Peyer's patch (tissue), 4 donors: ENCODE results near the gene AGBL4. TPM values are rescaled to one million over a fixed set of nuclear protein-coding genes. Genes with fewer than 3 reads are reported as not detected.

Source experiments
- DNase-seq, 3 donors: peaks; one replicate each; pipeline ENCODE4 v3.0.0-alpha.2; 2017 to 2019
- H3K27ac ChIP-seq, 4 donors: fragments of 200-600 bp; sonication (generic); one replicate each; pipeline ENCODE4 v1.5.1; 2016 to 2019
- H3K27me3 ChIP-seq, 2 donors: fragments of 200-600 bp; sonication (generic); one replicate each; pipeline ENCODE4 v1.5.1; 2019
- H3K36me3 ChIP-seq, 3 donors: fragments of 200-600 bp; sonication (generic); one replicate each; pipeline ENCODE4 v1.5.1; 2016 to 2019
- H3K4me1 ChIP-seq, 4 donors: fragments of 200-600 bp; sonication (generic); one replicate each; pipeline ENCODE4 v1.5.1; 2016 to 2019
- H3K4me3 ChIP-seq, 4 donors: fragments of 200-600 bp; sonication (generic); 1 replicate in 3 of 4; 2 replicates in 1 of 4; pipeline ENCODE4 v1.5.1; 2016 to 2019; ENCODE audit warnings: mild to moderate bottlenecking in 1 of 4
- H3K9me3 ChIP-seq, 4 donors: fragments of 200-600 bp; sonication (generic); one replicate each; pipeline ENCODE4 v1.5.1; 2016 to 2019; ENCODE audit warnings: mild to moderate bottlenecking in 1 of 4
- CTCF ChIP-seq, 6 experiments: fragments of 450-650 bp in 4 of 6; fragments of 200-600 bp in 2 of 6; sonication (generic) in 1 of 6; IDR thresholded peaks; one replicate each; pipeline ENCODE4 v1.5.1; 2017 to 2019; ENCODE audit warnings: antibody characterized with exemption in 6 of 6, mild to moderate bottlenecking in 3 of 6, moderate library complexity in 1 of 6
- POLR2A ChIP-seq, 2 donors: fragments of 450-650 bp; IDR thresholded peaks; one replicate each; pipeline ENCODE4 v1.5.1; 2017; ENCODE audit warnings: antibody characterized with exemption in 2 of 2, mild to moderate bottlenecking in 2 of 2, moderate library complexity in 2 of 2
- total RNA-seq, 4 donors: library from RNA; depleted of rRNA; stranded (reverse); fragments of >200 nt; gene quantifications; one replicate each; pipeline ENCODE4 v1.1.0, GENCODE V29; 2016

AGBL4 gene
- total RNA-seq, 4 donors from 2014 or later: 2.5 TPM; not detected in 3

- no peaks in the 10 kb centered on the region for H3K27me3 ChIP-seq
- no peak overlapping the region for H3K27ac ChIP-seq
- H3K4me3 ChIP-seq: no peak overlapping the region
- DNase-seq: no peak
- H3K9me3 ChIP-seq: no peaks in the 10 kb centered on the region
- H3K4me1 ChIP-seq: no peaks in the 10 kb centered on the region
- TF ChIP-seq POLR2A (IDR thresholded peaks at IDR 0.05): no peak
- TF ChIP-seq CTCF (IDR thresholded peaks at IDR 0.05): no peak
- no peaks in the 10 kb centered on the region for H3K36me3 ChIP-seq
These were observed 824.2 kb downstream of the AGBL4 start for GRCh38 chr1:49199564-49199963.

DNA sequence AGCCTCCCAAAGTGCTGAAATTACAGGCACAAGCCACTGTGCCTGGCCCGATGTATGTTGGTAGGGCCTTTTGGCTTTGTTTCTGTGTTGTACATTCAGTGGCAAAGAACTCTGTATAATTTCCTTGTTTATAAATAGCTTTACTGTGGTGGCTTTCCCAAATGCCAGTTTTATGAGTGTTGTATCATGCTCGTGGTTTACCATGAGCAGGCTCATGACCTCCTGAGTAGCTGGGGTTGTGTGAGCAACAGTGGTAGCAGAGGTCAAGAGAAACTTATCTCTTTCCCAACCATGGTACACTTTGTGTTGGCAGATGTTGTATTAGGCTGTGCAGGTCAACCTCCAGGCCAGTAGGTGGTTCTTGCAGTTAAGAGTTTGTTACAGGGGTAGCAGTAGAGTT is 826.7 kb downstream of the AGBL4 start:
- no peak for DNase-seq
- no peaks in the 10 kb centered on the region for H3K9me3 ChIP-seq
- H3K27ac ChIP-seq: no peak overlapping the region
- no peaks in the 10 kb centered on the region for H3K27me3 ChIP-seq
- no peaks in the 10 kb centered on the region for H3K36me3 ChIP-seq
- no peaks in the 10 kb centered on the region for H3K4me1 ChIP-seq
- TF ChIP-seq CTCF (IDR thresholded peaks at IDR 0.05) (no peak), POLR2A (IDR thresholded peaks at IDR 0.05) (no peak)
- H3K4me3 ChIP-seq: no peak overlapping the region

- Histone ChIP-seq H3K9me3 (no peaks in the 10 kb centered on the region), H3K27ac (no peak overlapping the region), H3K36me3 (no peaks in the 10 kb centered on the region), H3K4me3 (no peak overlapping the region), H3K27me3 (no peaks in the 10 kb centered on the region), H3K4me1 (no peaks in the 10 kb centered on the region)
- no peak for DNase-seq
- no peak for TF ChIP-seq CTCF (IDR thresholded peaks at IDR 0.05)
- no peak for TF ChIP-seq POLR2A (IDR thresholded peaks at IDR 0.05)
These were observed 833.6 kb downstream of the AGBL4 start for GRCh38 chr1:49190138-49190537.

GRCh38 chr1:49187056-49187455 is 836.7 kb downstream of the AGBL4 start:
- DNase-seq: no peak
- Histone ChIP-seq H3K9me3 (no peaks in the 10 kb centered on the region), H3K4me1 (no peaks in the 10 kb centered on the region), H3K27ac (no peak overlapping the region), H3K27me3 (no peaks in the 10 kb centered on the region), H3K4me3 (no peak overlapping the region), H3K36me3 (no peaks in the 10 kb centered on the region)
- TF ChIP-seq POLR2A (IDR thresholded peaks at IDR 0.05): no peak
- TF ChIP-seq CTCF (IDR thresholded peaks at IDR 0.05): no peak

DNA sequence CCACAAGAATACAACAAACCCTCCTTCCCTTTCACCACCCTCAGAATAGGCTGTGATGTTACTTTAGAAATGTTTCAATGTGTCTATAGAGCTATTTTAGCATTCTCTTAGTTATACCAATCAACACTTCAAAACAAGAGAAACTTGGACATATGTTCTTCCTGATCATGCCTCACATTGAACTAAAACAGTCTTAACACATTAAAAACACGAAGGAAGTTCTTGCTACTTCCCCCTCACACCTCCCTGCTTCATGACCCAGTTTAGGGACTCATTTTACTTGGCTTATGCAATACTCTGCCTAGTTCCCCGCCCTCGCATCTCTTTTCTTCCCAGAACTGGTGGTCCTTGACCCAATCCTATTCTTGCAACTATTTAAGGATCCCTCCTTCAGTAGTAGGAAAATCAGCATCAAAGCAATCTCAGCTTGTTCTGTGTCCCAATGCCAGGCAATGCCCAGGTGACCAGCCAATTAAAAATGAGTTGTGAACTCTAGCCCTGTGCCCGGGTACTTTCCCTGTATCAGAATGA is 838.2 kb downstream of the AGBL4 start:
- Histone ChIP-seq H3K27me3 (no peaks in the 10 kb centered on the region), H3K27ac (no peak overlapping the region), H3K36me3 (no peaks in the 10 kb centered on the region), H3K9me3 (no peaks in the 10 kb centered on the region), H3K4me1 (no peaks in the 10 kb centered on the region), H3K4me3 (no peak overlapping the region)
- no peak for DNase-seq
- TF ChIP-seq CTCF (IDR thresholded peaks at IDR 0.05): no peak
- no peak for TF ChIP-seq POLR2A (IDR thresholded peaks at IDR 0.05)

DNA sequence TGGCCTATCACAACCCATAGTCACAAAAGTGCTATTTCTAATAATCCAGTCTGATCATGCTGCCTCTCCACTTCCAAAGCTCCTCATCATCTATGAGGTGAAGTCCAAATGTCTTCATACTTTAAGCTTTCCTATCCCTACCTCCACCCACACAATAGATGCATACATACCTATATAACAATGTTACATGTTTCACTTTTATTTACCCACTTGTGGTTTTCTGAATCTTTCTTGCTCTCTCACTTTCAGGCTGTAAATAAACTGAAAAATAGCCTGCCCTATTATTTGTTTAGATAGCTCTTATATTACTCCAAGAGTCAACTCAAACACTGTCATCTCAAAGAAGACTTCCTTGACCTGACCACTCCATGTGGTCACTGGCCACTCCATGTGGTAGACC is 840.3 kb downstream of the AGBL4 start:
- no peaks in the 10 kb centered on the region for H3K4me1 ChIP-seq
- no peak overlapping the region for H3K4me3 ChIP-seq
- no peak overlapping the region for H3K27ac ChIP-seq
- H3K36me3 ChIP-seq: no peaks in the 10 kb centered on the region
- TF ChIP-seq POLR2A (IDR thresholded peaks at IDR 0.05) (no peak), CTCF (IDR thresholded peaks at IDR 0.05) (no peak)
- DNase-seq: no peak
- H3K27me3 ChIP-seq: no peaks in the 10 kb centered on the region
- H3K9me3 ChIP-seq: no peaks in the 10 kb centered on the region
